Right renal pelvis (tissue), 4 donors: ENCODE measurements around the gene MRPL50. TPM values are rescaled to one million over a fixed set of nuclear protein-coding genes. Genes with fewer than 3 reads are reported as not detected.
"Not testable (repeated sequence)": the region's sequence is repeated elsewhere in the genome, so short reads cannot be mapped to it uniquely, and the experiment has no call there.

Source experiments
- DNase-seq, 4 donors: peaks; one replicate each; pipeline ENCODE4 v3.0.0-alpha.2; 2013; ENCODE audit warnings: low read depth in 4 of 4, low spot score in 3 of 4, missing footprints in 1 of 4
- polyA plus RNA-seq, 4 donors: library from polyadenylated mRNA; unstranded; fragments of 120-200 nt; gene quantifications; one replicate each; pipeline ENCODE4 v1.2.1, GENCODE V29; 2013; ENCODE audit not compliant: insufficient read length in 4 of 4

MRPL50 gene
- polyA plus RNA-seq, 4 donors: 24.2 to 31.0 (median 29.3) TPM

DNA sequence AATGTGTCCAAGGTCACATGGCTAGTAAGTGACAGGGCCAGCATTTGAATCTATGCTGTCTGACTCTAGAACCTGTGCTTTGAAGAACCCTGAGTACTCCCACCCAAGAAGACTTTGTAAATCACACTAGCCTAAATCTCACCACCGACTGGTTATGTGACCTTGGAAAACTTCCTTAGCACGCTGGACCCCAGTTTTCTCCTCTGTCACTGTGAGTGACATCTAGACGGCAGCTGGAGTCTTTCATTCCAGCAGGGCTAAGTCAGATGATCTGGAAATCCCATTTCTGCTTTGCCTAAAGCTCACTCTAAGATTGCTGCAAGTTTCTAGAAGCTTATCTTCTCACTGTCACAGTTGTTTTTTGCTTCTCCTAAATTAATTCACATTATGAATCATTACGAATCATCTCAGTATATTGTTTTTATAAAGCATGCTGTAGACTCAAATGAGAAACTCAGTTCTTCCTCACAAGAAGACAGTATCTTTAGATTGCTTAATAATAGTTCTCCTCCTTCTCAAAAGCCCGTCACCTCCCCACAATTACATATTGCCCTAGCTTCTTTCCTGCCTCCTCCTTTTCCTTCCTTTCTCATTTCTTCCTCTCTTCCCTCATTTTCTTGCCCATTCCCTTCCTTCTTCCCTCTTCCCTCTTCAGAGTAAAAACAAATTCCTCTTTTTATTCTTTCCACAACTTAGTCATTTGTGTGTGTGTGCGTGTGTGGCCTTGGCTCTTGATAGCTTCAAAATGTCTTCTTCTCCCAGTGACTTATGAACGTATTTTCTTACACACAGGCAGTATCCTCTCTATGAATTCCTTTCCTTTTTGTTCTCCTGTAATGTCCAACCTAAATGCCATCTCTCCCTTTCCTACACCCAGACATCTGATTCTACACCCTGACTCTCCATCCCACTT lies 20.4 kb upstream of the MRPL50 start:
- no peak for DNase-seq

DNA sequence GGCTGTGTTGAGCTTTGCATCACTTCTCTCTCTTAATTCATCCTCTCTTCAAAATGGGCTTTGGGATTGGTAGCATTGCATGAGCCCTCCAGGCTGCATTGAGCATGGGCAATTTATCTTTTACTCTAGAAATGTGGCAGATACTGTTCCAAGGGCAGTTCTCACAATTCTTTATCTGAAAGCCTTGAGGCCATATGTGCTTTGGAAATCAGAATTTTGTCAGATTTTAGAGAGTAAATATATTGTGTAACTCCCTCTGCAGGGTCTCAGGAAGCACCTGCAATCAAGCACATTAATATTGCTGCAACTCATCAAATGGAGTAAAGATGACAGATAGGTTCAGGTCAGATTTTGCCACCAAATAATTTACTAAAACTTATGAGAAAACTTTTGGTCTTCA lies 19.6 kb upstream of the MRPL50 start:
- DNase-seq: no peak

DNA sequence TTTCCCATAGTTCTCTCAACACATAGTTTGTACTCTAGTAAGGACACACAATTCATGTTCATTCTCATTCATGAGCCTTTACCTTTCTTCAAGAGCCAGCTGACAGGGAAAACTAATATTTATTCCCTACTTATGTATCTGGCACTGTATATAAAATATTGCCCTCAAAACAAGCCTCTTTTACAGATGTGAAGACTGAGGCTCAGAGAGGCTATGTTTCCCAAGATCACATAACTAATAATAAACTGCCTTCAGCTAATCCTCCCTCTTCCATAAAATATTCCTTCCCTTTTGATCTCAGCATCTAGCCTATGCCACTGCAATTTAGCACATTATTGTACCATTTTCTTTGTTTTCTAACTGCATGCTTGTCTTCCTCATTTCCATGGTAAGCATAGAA lies 19.0 kb upstream of the MRPL50 start:
- DNase-seq: no peak

GRCh38 chr9:101415578-101415977 lies 17.2 kb upstream of the MRPL50 start:
- DNase-seq: no peak

GRCh38 chr9:101414839-101415238 lies 16.4 kb upstream of the MRPL50 start:
- DNase-seq: no peak

- DNase-seq: no peak
These were observed 10.7 kb upstream of the MRPL50 start for GRCh38 chr9:101409079-101409477.

DNA sequence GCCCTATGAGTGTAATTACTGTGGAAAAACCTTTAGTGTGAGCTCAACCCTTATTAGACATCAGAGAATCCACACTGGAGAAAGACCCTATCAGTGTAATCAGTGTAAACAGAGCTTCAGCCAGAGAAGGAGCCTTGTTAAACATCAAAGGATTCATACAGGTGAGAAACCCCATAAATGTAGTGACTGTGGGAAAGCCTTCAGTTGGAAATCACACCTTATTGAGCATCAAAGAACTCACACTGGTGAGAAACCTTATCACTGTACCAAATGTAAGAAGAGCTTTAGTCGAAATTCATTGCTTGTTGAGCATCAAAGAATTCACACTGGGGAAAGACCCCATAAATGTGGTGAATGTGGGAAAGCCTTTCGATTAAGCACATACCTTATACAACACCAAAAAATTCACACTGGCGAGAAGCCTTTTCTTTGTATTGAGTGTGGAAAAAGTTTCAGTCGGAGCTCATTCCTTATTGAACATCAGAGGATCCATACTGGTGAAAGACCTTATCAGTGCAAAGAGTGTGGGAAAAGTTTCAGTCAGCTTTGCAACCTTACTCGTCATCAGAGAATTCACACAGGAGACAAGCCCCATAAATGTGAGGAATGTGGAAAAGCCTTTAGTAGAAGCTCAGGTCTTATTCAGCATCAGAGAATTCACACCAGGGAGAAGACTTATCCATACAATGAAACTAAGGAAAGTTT lies 10.1 kb upstream of the MRPL50 start:
- no peak for DNase-seq

GRCh38 chr9:101403516-101404285 lies 5.3 kb upstream of the MRPL50 start:
- DNase-seq: no peak

DNA sequence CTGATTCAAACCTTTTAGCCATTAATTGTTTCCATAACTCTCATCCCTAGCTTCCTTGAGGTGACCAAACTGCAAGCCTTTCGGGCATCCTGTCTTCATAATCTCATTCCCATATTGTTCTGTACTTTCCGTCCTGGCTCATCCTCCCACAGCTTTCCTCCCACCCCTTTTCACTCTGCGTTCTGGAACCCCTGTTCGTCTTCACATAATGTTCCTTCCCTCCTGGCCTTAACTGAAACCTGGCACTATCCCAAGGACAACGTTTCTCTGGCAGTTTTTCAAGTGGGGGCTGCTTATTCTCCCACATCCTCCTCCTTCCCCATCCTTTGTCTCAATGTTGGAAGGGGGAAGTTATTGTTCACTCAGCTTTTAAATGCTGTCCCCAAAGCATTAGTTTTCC lies 1.7 kb upstream of the MRPL50 start:
- DNase-seq: no peak

GRCh38 chr9:101399643-101399970 lies 1.2 kb upstream of the MRPL50 start:
- no peak for DNase-seq

DNA sequence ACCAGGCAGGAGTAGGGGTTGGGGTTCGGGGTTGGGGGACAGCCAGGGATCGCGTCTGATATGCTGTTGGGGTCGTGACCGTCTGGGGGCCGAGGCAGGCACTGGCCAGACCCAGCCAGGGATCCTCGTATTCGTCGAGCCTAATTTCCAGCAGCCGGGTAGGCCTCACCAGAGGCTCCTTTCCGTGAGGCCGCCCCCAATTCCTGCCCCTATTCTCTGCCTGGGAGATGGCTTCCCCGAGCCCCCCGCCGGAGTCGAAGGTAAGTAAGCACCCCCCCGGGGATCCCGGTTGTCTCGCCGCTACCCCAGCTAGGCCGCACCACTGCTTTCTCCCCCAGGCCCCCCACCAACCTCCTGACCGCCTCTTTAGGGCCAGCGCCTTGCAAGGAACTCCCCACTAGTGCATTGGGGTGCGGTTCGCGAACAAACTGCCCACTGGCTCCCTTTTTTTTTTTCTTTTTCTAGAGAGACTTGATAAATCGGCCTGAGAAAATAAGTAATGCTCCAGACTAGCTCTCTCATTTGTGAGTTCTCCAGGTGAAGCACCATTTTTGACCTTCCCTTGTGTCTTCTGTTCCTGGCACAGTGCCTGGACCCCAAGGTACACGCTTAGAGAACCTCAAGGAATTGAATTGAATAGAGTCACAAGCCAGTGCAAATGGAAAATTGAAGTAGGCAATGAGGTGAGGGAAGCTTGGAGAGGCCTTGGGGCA lies 668 bp upstream of the MRPL50 start:
- peak in 2 of 4 donors; percentile 27 to 28 for DNase-seq

DNA sequence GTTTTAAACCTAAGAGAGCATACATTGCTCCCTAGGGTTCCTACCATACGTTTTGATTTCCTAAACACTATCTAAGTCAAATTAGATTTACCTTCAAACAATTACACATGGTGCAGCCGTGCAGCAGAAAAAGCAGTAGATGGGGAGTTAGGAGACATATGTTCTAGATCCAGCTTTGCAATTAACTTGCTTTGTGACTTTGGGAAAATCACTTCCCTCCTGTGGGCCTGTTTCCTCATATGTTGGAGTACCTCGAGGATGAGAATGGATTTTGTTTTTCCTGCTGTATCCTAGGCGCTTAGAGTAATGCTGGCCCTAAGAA lies 711 bp downstream of the MRPL50 start:
- DNase-seq: no peak

DNA sequence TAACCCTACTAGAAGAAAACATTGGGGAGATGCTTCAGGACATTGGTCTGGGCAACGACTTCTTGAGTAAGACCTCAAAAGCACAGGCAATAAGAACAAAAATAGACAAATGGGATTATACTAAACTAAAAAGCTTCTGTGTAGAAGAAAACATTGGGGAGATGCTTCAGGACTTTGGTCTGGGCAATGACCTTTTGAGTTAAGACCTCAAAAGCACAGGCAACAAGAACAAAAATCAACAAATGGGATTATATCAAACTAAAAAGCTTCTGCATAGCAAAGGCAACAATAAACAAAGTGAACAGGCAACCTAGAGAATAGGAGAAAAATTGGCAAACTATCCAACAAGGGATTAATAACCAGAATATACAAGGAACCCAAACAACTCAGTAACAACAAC lies 3.7 kb downstream of the MRPL50 start:
- DNase-seq: no peak

DNA sequence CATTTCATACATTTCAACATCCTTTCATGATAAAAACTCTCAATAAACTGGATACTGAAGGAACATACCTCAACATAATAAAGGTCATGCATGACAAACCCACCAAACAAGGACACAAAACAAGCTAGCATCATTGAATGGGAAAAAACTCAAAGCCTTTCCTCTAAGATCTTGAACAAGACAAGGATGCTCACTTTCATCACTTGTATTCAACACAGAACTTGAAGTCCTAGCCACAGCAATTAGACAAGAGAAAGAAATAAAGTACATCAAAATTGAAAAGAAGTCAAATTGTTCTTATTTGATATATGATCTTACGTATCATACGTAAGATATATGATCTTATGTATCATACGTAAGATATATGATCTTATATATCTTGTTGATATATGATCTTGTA lies 5.3 kb downstream of the MRPL50 start:
- DNase-seq: no peak

DNA sequence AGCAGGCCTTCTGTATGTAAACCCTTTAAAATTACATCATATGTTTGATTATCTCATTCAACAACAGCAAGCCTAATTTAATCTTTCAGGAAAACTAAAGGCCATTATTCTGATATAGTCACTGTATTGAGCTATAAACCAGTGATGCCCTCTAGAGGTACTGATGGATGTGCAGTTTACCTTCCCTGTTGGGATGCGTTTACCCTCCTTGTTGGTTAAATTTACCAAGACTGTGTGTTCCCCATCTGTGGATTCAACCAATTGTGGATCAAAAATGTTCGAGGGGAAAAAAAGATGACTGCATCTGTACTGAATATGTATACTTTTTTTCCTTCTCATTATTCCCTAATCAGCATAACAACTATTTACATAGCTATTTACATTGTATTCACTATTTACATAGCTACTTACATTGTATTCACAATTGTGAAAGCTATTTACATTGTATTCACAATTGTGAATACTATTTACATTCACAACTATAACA lies 9.9 kb downstream of the MRPL50 start:
- DNase-seq: no peak

DNA sequence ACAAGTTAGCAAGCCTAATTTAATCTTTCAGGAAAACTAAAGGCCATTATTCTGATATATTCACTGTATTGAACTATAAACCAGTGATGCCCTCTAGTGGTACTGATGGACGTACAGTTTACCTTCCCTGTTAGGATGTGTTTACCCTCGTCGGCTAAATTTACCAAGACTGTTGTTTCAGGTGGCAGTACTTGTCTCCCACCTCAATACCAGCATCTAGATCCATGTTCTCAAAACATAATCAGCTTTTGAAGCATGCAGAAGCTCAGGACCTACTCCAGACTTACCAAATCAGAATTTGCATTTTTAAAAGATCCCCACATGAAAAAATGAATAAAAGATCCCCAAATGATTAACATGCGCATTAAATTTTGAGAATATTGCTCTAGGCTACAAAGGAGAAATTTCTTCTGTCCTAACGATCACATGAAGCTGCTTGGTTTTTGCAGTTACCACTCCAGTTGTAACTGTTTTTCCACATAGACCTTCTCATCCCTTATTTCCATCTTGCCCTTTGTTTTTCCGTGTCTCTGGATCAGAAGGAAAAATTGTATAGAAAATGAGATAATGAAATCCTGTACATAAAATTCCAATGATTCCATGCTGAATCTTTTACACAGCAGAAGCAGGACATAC lies 10.4 kb downstream of the MRPL50 start:
- no peak for DNase-seq

GRCh38 chr9:101384873-101385536 lies 13.4 kb downstream of the MRPL50 start, which contains the start of gene BAAT:
BAAT (minus strand) TSS chr9:101385006; CDS start chr9:101371404, 13,602 bp downstream.
- not testable (repeated sequence) for DNase-seq

- DNase-seq: no peak
These were observed 15.1 kb downstream of the MRPL50 start for GRCh38 chr9:101383361-101383760.

- DNase-seq: no peak
These were observed 16.5 kb downstream of the MRPL50 start for GRCh38 chr9:101381833-101382342.
